Gastrocnemius medialis (tissue), 4 donors: ENCODE measurements around the gene SLC11A1.

Experiments used
- POLR2A ChIP-seq, 2 donors: fragments of 450-650 bp; IDR thresholded peaks; one replicate each; pipeline ENCODE4 v1.6.1; 2017; ENCODE audit warnings: antibody characterized with exemption in 2 of 2, mild to moderate bottlenecking in 2 of 2, moderate library complexity in 2 of 2
- TF ChIP-seq, protein P1 (sequence below), 5 experiments: fragments of 450-650 bp in 3 of 5; fragments of 200-600 bp in 2 of 5; sonication (generic) in 2 of 5; IDR thresholded peaks in 4 of 5; conservative IDR thresholded peaks in 1 of 5; 1 replicate in 4 of 5; 2 replicates in 1 of 5; pipeline ENCODE4 v1.5.1; 2016 to 2019; ENCODE audit warnings: antibody characterized with exemption in 5 of 5, mild to moderate bottlenecking in 3 of 5, moderate library complexity in 3 of 5

GRCh38 chr2:218345491-218346236 is 36.4 kb upstream of the SLC11A1 start:
- no peak for TF ChIP-seq POLR2A (IDR thresholded peaks at IDR 0.05)
- TF ChIP-seq, protein P1, sequence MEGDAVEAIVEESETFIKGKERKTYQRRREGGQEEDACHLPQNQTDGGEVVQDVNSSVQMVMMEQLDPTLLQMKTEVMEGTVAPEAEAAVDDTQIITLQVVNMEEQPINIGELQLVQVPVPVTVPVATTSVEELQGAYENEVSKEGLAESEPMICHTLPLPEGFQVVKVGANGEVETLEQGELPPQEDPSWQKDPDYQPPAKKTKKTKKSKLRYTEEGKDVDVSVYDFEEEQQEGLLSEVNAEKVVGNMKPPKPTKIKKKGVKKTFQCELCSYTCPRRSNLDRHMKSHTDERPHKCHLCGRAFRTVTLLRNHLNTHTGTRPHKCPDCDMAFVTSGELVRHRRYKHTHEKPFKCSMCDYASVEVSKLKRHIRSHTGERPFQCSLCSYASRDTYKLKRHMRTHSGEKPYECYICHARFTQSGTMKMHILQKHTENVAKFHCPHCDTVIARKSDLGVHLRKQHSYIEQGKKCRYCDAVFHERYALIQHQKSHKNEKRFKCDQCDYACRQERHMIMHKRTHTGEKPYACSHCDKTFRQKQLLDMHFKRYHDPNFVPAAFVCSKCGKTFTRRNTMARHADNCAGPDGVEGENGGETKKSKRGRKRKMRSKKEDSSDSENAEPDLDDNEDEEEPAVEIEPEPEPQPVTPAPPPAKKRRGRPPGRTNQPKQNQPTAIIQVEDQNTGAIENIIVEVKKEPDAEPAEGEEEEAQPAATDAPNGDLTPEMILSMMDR (IDR thresholded peaks at IDR 0.05 in 4 of 5, conservative IDR thresholded peaks at IDR 0.05 in 1 of 5): no peak
